ENCODE measurements around the gene GDF10. TPM values are rescaled to one million over a fixed set of nuclear protein-coding genes. Genes with fewer than 3 reads are reported as not detected.

GDF10 gene
- total RNA-seq = not detected in 2 replicates

DNA sequence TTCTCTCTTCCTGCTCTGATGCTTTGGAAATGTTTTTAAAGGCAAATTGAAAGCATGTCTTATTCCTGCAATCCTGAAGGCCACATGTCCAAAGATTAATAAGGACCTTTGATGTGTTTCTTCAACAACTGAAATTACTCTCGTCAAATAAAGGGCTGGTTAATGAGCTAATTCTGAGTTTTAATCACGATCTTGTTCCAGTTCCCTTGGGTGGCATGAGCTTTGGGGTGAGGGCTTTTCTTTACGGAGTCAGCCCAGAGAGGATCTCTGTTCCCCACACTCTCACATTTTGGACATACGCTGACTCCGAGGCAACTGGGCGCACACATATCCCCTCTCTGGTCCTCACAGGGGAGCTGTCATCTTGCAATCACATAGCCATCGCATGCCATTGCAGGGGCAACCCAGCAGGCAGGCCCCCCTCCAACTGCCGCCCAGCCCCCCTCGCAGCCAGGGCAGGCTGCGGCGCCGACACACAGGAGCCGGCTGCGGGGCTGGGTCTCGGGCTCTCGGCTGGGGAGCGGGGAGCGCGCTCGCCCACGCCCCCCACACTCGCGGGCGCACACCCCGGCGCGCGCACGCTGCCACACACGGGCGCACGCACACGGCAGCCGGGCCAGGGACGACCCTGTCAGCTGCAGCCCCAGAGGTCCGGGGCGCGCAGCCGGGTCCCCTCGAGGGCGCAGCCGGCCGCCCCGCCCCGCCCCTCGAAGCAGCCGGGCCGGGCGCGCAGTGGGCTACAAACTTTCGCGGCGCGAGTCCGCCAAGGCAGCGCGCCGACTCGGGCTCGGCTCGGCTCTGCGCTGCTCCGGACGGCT lies at the start of gene GDF10:
Gene GDF10 (plus strand): TSS at position 587 of the 818 bp plus-strand sequence. CDS start 455 bp downstream, outside the sequence.
- intact Hi-C loops (cut with micrococcal nuclease) = no loop called here

DNA sequence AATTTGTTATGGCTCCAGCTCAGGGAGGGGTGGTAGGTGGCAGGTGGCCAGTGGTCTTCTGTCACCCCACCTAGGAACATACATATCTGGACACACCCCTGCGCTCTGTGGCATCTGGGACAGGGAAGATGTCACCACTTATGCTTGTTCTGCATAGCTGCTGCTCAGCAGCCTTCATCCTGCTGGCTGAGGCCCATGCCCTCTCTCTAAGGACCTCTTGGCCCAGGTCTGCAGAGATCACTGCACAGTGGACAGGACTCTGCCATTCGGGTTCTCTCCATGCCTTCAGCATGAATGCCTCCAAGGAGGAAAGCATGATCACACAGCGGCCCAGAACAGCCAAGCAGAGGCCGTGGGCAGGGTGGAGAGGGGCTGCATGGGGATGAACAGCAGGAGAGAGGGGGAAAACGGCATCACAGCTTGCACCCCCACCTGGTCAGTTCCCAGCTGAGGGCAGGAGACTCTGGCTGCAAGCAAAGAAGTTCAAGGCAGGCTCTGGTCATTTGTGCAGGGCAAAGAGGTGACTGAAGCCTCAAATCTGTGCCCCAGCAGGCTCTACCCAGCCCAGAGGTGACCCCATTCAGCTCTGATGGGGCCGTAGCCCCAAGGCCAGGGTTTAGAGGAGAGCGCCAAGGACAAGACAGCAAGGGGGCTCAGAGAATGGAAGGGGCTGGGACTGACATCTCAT lies 47.8 kb upstream of the GDF10 start:
- intact Hi-C loops (cut with micrococcal nuclease) = no loop called here

- intact Hi-C loops (cut with micrococcal nuclease) = no loop called here
Measured at GRCh38 chr10:47253030-47253637, 46.9 kb upstream of the GDF10 start.

GRCh38 chr10:47253651-47254375 lies 46.2 kb upstream of the GDF10 start:
- intact Hi-C loops (cut with micrococcal nuclease) = no loop called here

GRCh38 chr10:47254611-47255010 lies 45.4 kb upstream of the GDF10 start:
- intact Hi-C loops (cut with micrococcal nuclease) = no loop called here

DNA sequence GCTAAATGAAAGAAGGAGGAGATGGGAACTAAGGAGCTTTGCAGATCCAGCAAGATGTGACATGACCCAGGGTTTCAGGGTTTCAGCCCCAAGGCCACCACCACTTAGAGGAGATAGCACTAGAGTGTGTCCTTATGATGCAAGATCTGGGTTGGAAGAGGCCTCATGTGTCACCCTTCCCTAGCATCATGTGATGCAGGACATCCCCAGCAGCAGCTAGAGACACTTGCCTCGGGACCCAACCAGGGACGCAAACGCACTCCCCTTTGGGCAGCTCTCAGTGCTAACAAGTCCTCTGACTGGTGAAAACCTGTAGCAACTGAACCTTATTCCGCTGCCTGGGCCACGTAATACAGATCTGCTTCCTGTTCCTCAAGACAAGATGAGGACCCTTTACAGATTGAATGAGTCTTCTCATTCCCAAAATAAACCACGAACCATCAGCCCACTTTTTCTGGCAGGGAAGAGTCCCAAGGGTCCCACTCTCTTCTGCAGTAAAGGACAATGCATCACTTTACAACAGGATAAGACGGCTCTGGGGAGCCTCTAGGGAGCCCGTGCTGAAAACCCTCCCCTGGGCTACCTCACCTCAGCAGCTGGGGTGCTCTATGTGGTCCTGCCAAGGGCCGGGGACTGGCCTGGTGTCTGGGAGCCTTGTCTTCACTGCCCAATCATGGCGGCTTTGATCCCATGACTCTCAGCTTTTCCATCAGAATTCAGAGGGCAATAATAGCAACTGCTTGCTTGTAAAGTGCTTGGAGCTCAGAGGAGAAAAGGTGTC lies 44.8 kb upstream of the GDF10 start:
- intact Hi-C loops (cut with micrococcal nuclease) = no loop called here

GRCh38 chr10:47255866-47256265 lies 44.1 kb upstream of the GDF10 start:
- intact Hi-C loops (cut with micrococcal nuclease) = no loop called here

GRCh38 chr10:47256751-47257336 lies 43.2 kb upstream of the GDF10 start:
- intact Hi-C loops (cut with micrococcal nuclease) = loop anchor here (1.0 kb wide), 1 partner anchor 76 kb away; no protein-coding TSS in a partner anchor

DNA sequence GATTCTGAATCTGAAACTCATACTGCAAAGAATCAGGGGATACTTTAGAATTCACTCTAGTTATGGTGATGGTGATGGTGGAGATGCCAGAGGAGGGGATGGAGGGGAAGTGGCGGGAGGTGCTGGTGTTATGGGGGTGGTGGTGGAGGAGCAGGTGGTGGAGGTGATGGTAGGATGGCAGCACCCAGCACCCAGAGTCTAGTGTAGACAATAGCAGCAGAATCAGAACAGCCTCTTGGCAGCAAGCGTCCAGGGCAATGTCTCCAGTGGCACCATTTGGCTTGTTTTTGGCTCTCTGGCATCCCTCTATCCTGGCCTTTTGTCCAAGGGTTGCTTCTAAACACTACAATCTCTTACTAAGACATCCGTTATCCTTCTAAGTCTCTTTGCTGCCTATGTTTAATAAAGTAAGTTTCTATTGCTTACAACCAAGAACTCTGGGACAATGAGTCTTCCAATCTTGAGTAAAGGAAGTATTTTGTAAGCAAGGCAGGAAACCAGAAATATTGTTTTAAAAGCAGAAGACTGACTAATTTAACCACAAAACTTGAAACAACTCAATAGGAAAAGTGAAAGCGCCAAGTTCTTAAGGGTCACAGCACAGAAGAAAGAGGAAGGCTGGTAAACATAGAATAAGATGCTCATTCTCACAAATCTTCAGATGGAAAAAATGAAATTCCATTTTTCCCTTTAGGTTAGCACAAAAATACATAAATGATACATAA lies 42.4 kb upstream of the GDF10 start:
- intact Hi-C loops (cut with micrococcal nuclease) = loop anchor here (1.0 kb wide), 1 partner anchor 76 kb away; no protein-coding TSS in a partner anchor

DNA sequence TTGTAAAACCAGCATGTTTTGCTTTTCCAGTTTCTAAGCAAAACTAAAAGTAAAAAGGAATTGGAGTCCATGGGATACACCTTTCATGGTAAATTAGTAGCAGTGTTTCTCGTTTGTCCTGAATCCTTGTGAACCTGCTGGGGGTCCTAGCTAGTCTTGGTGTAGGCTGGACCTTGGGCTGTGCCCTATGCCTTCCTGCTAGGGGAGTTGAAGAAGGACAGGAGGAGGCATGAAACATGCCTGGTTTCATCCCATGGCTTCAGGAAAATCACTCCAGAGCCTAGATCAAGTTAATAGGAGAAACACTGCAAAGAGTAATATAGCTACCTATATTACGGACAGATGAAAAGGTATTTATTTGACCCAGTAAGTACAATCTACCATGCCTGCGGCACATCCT lies 41.1 kb upstream of the GDF10 start:
- intact Hi-C loops (cut with micrococcal nuclease) = no loop called here

- intact Hi-C loops (cut with micrococcal nuclease) = no loop called here
Measured at GRCh38 chr10:47259466-47259865, 40.5 kb upstream of the GDF10 start.

DNA sequence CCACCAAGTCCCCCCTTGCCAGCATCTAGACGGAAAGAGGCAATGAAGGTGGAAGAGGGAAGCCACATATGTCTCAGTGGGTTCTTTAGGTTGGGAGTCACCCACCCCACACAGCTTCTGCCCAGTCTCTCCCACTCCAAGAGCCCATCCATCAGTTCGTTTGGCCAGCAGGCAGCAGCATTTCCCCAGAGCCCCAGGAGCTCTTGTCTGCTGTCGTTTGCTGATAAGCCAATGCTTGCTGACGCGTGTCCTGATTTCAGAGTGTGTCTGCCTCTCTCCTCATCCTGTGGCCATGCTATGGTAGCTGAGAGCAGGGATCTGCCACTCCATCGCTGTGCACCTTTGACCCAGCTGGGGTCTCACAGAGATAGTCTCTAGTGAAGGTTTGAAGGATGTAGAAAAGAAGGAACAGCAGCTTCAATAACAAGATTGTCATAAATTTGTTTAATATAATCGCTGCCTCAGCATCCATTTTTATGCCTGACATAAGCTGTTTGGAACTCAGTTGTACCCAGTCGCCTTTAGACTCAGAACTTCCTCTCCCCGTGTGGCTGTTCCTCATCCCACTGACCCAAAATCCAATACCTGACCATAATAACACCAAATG lies 39.4 kb upstream of the GDF10 start:
- intact Hi-C loops (cut with micrococcal nuclease) = loop anchor here (1.0 kb wide), 1 partner anchor 17 kb away; no protein-coding TSS in a partner anchor

DNA sequence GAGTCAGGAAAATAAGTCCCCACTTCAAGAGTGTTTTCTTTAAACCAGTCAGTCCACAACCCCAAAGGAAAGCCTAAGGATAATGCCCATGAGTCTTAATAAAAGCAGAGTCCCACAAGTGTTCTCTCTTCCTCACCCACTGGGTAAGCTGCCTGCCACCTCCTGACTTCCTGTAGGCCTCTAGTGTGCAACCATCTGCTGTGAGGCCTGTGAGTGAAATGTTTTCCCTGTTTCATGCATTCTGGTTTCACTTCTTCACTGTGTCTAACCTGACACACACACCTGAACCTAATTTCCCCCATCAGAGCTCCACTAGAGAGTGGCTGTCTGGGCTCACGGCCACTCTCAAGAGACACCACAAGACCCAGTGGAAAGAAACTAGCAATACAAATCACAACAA lies 38.9 kb upstream of the GDF10 start:
- intact Hi-C loops (cut with micrococcal nuclease) = loop anchor here (1.0 kb wide), 1 partner anchor 16 kb away; no protein-coding TSS in a partner anchor

DNA sequence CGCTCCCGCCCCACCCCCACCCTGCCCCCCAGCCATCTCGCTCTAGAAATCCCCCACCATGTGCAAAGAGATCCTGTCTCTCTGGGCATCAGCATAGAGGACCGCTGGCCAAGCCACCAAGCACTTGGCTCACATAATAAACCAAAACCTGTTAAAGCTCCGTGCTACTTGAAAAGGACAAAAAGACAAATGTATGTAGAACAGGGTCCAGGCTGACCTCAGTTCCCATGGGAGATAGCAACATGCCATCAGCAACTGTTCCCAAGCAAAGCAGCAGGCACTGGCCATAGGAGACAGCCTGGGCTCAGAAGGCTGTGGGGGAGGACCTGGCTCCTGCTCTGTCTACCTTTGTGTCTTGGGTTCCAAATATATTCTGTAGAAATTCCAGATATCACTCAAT lies 38.4 kb upstream of the GDF10 start:
- intact Hi-C loops (cut with micrococcal nuclease) = loop anchor here (1.0 kb wide), 1 partner anchor 16 kb away; no protein-coding TSS in a partner anchor

DNA sequence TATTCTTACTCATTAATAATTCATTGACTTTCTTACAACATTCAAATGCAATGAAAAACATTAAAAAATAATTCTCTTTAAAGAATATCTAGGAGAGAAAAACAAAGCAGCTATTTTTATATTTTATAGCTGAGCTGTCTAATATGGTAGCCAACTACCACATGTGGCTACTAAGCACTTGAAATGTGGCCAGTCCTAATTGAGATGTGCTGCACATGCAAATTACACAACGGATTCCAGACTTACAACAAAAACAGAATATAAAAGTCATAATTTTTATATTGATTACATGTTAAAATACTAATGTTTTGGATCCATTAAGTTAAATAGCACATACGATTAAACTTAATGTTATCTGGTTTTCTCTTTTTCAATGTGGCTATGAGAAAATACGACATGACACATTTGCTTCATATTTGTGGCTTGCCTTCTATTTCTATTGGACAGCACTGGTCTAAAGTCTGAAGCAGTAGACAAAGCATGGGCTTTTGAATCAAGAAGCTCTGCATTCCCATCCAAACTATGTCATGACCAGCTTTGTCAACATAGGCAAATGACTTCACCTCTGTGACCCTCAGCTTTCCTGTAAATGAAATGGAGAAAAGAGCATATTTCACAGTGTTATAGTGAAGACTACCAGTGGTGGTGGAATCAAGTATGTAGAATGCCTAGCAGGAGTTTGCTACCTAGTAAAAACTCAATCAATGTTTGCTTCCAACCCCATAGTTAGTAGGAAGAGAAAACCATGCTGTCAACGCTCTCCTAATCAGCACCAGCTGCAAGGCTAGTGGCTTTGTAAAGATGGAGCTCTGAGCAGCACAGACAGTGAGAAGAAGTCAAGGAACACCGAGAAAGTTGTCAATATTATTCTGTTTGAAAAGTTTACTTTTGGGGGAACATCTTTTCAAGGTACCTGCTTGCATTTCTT lies 37.1 kb upstream of the GDF10 start:
- intact Hi-C loops (cut with micrococcal nuclease) = no loop called here

GRCh38 chr10:47264797-47265281 lies 35.2 kb upstream of the GDF10 start:
- intact Hi-C loops (cut with micrococcal nuclease) = no loop called here

DNA sequence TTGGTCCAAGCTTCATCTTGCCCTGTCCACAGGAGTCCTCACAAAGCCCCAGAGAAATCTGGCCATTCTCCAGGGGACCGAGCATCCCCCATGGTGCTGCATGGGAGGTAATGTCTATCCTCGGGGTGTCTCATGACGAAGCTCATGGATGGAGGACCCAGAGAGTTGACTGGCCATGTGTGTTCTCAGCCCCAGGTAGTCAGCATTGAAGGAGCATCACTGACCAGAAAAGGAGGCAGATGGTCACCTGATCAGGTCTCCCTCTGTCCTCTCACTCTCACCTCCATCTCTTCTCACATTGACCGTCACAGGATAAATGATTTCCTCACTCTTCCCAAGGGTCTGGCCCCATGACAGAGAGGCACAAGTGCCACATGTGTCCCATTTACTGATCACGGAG lies 33.4 kb upstream of the GDF10 start:
- intact Hi-C loops (cut with micrococcal nuclease) = no loop called here

DNA sequence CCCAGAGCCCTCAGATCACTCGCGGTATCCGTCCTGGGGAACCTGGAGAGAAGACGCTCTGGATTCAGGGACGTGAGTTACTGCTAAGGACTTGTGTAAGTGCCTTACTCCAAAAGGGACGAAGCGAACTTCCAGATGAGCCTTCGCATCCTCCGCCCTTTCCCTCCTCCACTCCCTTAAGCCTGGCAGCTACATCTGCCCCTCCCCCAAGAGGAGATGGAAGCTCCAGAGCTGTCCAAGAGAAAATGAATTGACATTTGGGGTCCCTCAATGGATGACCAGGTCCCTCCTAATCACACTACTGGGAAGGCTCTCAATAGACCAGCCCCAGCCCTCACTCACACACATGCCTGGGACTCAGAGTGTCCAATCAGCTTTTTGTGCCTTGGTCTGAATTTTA lies 31.3 kb upstream of the GDF10 start:
- intact Hi-C loops (cut with micrococcal nuclease) = no loop called here

Measured in T-helper 1 cell treated with Interleukin-12 subunit alpha and Interleukin-12 subunit beta and Interleukin-4 antibody, amounts not matched to agents 30 ng/mL and 1 ng/mL, for 36 hours (primary cell).